T-helper 1 cell treated with Interleukin-12 subunit alpha and Interleukin-12 subunit beta and Interleukin-4 antibody, amounts not matched to agents 30 μg/mL and 1 μg/mL, for 36 hours (primary cell): ENCODE results near the gene CXCR4.

Experiments used
- H3K27ac Mint-ChIP-seq: one replicate; pipeline ENCODE4 v1.8.0; 2021; ENCODE audit warnings: mild to moderate bottlenecking, mixed read lengths
- H3K27me3 Mint-ChIP-seq: one replicate; pipeline ENCODE4 v1.8.0; 2021; ENCODE audit warnings: low read depth, mixed read lengths
- H3K36me3 Mint-ChIP-seq: one replicate; pipeline ENCODE4 v1.8.0; 2021; ENCODE audit warnings: low read depth, mixed read lengths
- H3K4me1 Mint-ChIP-seq: one replicate; pipeline ENCODE4 v1.8.0; 2021; ENCODE audit warnings: low read depth, mixed read lengths
- H3K4me3 Mint-ChIP-seq: one replicate; pipeline ENCODE4 v1.8.0; 2021; ENCODE audit warnings: mild to moderate bottlenecking, moderate library complexity, mixed read lengths
- H3K9me3 Mint-ChIP-seq: one replicate; pipeline ENCODE4 v1.8.0; 2021; ENCODE audit warnings: mixed read lengths

CXCR4 gene

DNA sequence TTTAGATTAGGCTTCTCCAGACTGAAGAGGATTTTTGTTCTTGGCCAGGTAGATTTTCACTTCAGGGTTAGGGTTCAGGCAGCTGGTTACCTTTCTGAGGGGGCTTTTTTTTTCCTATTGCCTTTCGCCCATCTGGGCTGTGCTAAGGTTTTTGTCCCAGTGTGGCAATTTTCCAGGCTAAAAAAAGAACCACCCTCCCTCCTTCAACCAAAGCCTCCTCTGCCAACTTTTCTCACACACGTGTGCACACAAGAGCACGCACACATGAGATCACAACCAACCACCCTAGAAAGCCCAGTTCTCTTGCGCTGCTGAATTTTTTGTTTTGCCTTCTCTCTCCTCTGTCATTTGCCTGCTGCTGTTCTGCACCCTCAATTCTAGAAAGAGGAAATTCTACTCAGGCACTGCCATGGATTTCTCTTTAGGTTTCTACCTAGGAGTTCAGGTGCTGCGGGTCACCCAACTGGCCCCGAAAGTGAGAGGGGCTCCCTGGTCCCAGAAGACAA lies 8.5 kb upstream of the CXCR4 start:
- peaks cover 57% of the 10 kb centered on the region for H3K4me1 Mint-ChIP-seq
- peaks cover 75% of the 10 kb centered on the region for H3K27me3 Mint-ChIP-seq
- peaks cover 12% of the 10 kb centered on the region for H3K36me3 Mint-ChIP-seq
- no peak overlapping the region for H3K27ac Mint-ChIP-seq
- H3K4me3 Mint-ChIP-seq, result no peak overlapping the region
- no peaks in the 10 kb centered on the region for H3K9me3 Mint-ChIP-seq

DNA sequence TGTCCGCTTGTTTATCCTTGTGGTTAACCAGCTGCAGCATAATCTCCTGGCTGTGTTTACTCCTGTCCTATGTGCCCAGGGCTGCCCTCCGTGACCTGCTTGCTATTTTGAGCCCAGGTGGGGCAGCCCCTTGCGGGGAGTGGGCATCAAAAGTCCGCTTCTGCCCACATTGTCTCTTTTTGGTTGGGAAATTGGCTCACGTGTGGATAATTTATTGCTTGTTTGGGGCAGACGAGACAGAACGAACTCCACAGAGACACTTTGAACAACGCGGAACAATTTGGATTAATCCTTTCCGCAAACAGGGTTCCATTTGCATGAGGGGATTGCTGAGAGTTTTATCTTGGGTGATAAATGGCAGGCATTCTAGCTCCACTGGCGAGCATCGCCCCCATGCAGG lies 8.1 kb upstream of the CXCR4 start:
- peaks cover 79% of the 10 kb centered on the region for H3K27me3 Mint-ChIP-seq
- H3K9me3 Mint-ChIP-seq, result no peaks in the 10 kb centered on the region
- peaks cover 56% of the 10 kb centered on the region for H3K4me1 Mint-ChIP-seq
- peaks cover 12% of the 10 kb centered on the region for H3K36me3 Mint-ChIP-seq
- H3K4me3 Mint-ChIP-seq, result no peak overlapping the region
- H3K27ac Mint-ChIP-seq, result no peak overlapping the region

DNA sequence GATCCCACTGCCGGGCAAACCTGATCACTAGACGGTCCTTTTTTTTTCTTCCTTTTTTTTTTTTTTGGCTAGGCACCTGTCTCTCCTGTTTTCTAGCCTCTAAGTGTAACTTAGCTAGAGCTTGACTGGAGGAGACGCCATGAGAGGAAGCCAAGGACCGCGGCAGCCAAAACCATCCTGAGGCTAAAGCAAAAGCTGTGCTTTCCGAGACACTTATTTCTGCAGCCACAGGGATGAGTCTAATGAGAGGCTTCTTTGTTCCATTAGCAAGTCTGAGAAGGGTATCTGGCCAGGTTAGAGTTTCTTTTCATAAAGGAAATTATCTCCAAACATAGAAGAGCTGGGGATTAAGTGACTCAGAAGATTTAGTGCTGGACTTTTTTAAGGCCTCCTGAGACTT lies 7.3 kb upstream of the CXCR4 start:
- Mint-ChIP-seq H3K36me3 (peaks cover 8% of the 10 kb centered on the region), H3K27me3 (peaks cover 80% of the 10 kb centered on the region), H3K4me3 (no peak overlapping the region), H3K4me1 (peaks cover 52% of the 10 kb centered on the region), H3K27ac (no peak overlapping the region), H3K9me3 (no peaks in the 10 kb centered on the region)

DNA sequence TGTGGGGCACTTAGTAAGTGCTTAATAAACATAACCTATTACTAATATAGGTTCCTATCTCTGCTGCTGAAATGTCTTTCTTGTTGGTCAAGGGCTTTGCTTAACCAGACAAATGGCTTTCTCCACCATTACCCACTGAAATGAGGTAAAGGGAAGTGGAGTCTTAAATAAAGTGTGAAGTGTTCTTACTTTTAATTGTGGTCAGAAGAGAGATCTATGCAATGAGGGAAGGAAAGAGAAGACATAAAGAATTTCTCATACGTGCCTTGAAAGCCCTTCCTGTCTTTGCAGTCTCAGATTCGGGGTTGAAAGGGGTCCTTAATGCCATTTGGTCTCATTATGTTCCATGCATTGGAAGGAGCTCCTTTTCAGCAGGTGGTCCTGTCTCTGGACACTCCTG lies 6.9 kb upstream of the CXCR4 start:
- Mint-ChIP-seq H3K36me3 (peaks cover 8% of the 10 kb centered on the region), H3K9me3 (no peaks in the 10 kb centered on the region), H3K4me3 (no peak overlapping the region), H3K27me3 (peaks cover 84% of the 10 kb centered on the region), H3K4me1 (peaks cover 53% of the 10 kb centered on the region), H3K27ac (no peak overlapping the region)

DNA sequence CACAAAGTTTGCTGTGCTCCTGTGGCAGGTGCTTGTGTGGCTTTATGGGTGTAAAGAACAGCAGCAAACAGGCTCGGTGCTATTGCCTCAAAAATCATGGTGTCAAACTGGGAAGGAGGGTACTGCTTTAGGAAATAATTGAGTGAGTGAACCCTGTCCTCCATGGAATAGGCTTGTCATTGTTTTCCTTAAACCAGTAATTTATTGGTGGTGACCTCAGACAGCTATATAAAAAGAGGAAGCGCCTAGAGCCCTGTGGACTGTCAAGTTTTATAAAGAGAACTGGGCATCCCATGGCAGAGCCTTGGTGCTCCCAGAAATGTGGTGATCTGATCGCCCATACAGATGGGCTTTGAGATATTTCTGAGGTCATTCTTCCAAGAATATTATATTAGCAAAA lies 4.7 kb upstream of the CXCR4 start:
- H3K4me3 Mint-ChIP-seq, result no peak overlapping the region
- no peaks in the 10 kb centered on the region for H3K9me3 Mint-ChIP-seq
- no peak overlapping the region for H3K27ac Mint-ChIP-seq
- peaks cover 78% of the 10 kb centered on the region for H3K27me3 Mint-ChIP-seq
- H3K36me3 Mint-ChIP-seq, result peaks cover 5% of the 10 kb centered on the region
- peaks cover 40% of the 10 kb centered on the region for H3K4me1 Mint-ChIP-seq

DNA sequence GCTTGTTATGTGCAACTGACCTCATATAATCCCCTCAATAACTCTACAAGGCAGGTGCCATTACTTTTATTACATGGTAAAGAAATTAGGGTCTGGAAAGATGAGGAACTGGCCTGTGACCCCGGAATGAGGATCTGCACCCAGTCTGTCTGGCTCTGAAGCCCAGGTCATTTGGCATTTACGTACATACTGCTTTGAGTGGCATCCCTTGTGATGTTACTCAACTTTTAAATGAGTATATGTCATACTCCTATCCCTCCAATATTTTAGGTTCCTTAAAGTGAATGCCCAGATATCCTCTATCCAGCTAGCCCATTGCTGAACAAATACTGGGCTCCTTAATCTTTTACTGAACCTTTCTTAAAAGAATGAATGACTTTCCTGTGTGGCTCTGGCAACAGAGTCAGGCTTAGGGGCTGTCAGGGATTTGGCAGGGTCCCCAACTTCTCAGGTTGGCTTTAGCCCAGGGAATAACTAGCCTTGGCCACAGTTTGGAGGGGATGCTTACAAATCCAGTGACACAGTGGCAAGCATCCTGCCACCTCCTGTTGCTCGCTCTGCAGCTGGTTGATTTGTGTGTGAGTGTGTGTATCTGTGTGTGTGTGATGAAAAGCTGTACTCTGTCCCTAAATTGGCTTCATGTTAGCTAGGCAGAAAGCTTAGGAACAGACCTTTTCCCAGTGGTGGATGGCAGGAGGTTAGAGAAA lies 3.4 kb upstream of the CXCR4 start:
- no peaks in the 10 kb centered on the region for H3K9me3 Mint-ChIP-seq
- peaks cover 68% of the 10 kb centered on the region for H3K27me3 Mint-ChIP-seq
- H3K4me1 Mint-ChIP-seq, result peaks cover 35% of the 10 kb centered on the region
- no peak overlapping the region for H3K4me3 Mint-ChIP-seq
- H3K36me3 Mint-ChIP-seq, result peaks cover 5% of the 10 kb centered on the region
- H3K27ac Mint-ChIP-seq, result no peak overlapping the region

DNA sequence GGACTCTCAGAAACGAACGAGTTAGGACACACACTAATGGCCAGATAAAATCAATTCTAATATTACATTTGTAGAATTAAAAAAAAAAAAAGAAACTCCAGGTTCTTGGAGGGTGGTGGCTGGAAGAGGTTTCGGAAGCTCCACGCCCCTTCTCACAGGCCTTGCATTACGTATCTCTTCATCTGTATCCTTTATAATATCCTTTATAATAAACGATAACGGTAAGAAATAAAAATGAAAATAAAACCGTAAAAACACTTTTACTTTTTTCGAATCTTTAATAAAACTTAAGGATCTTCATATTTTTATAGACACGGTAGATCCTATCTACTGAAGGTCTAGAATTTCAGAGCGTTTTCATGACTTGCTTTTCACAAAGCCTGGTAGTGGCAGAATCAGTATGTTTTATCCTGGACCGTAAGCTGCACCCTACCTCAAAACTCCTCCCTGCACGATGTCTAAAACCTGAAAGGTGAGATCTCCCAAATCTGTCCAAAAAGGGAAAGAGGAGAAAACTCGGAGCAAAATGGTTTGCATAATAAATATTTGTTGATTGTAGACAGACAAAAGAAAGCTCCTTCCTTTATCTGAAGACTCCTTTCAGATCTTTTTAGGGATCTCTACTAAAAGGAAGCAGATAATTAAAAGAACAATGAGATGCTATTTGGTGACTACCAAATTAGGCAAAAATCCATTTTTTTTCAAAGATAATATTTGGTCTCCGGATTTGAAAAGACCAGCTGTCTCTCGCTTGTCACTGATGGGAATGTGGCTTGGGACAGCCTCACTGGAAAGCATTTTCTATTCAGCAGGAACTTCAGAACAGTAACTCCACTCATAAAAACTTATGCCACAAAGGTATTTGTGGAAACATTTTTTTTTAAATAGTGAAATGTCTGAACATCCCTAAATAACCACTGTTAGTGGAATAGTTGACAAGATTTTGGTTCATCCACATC lies 2.0 kb upstream of the CXCR4 start:
- H3K27ac Mint-ChIP-seq, result peak overlapping the region; percentile 13
- H3K36me3 Mint-ChIP-seq, result peaks cover 16% of the 10 kb centered on the region
- no peaks in the 10 kb centered on the region for H3K9me3 Mint-ChIP-seq
- H3K27me3 Mint-ChIP-seq, result peaks cover 58% of the 10 kb centered on the region
- peak overlapping the region; percentile 93 for H3K4me3 Mint-ChIP-seq
- H3K4me1 Mint-ChIP-seq, result peaks cover 39% of the 10 kb centered on the region

DNA sequence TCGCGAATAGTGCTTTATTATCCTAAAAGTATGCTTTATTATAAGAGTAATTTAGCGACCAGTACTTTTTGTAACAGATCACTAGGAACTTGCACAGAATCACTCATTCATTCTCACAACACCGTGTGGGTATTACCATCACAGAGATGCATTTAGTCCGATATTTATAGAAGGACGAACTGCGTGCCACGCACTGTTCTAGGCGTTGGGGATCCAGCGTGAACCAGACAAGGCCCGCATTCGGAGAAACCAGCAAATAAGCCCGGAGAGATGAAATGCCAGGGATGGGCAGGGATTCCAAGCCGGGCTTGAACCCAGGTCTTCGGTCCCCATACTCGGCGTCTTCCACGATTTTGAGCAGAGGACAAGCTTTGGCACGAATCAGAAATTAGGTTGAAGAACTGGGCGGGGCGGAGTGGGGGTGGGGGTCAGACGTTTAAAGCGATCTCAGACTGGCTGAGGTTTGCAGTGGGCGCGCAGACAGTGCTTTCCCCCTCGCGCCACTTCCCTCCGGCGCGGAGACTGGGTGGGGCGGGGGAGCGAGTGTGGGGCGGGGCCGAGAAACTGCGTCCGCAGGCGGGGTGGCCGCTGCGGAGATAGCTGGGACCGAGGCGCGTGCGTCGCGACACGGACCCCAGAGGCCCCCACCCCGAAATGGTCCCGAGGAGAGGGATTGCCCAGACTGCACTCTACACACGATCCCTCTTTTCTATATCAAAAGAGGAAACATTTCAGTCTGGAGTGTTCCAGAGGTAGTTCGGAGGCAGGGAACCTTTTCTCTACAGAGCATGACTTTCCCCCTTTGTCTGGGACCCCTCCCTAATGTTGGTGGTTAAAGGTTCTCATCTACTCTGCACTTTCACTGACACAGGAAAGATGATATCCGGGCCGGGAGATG lies 1.1 kb upstream of the CXCR4 start:
- peaks cover 41% of the 10 kb centered on the region for H3K4me1 Mint-ChIP-seq
- peak overlapping the region; percentile 93 for H3K4me3 Mint-ChIP-seq
- peaks cover 24% of the 10 kb centered on the region for H3K36me3 Mint-ChIP-seq
- H3K27ac Mint-ChIP-seq, result peak overlapping the region; percentile 94
- H3K27me3 Mint-ChIP-seq, result peaks cover 48% of the 10 kb centered on the region
- H3K9me3 Mint-ChIP-seq, result no peaks in the 10 kb centered on the region

DNA sequence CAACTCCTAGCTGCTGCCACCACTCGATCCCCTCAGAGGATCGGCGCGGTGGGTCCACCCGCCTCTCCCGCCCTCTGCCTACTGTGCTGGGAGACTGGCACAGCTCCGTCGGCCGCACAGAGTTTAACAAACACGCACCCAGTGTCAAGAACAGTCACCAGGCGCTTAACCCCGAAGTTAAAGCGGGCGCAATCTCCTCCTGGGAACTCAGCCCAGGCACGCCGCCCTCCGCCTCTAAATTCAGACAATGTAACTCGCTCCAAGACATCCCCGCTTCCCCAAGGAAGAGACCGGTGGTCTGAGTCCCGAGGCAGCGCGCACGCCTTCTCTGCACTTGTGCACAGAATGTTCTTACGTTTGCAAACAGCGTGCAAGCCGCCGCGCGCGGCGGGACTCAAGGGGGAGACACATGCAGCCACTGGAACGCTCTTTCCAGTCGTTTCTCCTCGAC lies 533 bp downstream of the CXCR4 start:
- Mint-ChIP-seq H3K9me3 (no peaks in the 10 kb centered on the region), H3K27me3 (peaks cover 34% of the 10 kb centered on the region), H3K27ac (peak overlapping the region; percentile 94), H3K4me3 (peak overlapping the region; percentile 93), H3K4me1 (peaks cover 48% of the 10 kb centered on the region), H3K36me3 (peaks cover 39% of the 10 kb centered on the region)

DNA sequence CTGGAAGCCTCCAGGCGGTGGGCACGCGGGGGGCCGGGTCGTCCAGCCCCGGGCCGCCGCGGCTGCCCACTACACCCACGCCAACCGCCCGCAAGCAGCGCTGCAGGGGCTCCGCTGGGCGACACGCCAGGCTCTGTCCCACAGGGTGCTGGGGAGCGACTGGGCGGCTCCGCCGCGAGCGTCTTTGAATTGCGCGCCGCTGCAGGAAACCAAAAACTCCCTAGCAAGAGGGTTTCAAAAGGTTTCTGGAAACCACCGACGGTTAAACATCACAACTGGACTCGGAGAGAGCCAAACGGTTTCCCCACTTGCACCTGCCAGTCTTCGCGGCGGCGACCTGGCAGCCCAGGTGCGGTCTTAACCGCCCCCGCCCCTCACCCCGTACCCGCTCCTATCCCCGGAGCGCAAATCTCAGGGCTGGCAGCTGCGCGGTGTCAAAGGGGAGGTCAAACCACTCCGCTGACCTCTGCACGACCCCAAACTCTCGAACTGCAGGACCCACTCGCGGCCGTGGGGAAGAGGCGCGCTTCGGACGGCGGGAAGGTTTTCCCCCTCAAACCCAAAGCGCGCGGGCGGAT lies 1.0 kb downstream of the CXCR4 start:
- peak overlapping the region; percentile 93 for H3K4me3 Mint-ChIP-seq
- H3K9me3 Mint-ChIP-seq, result no peaks in the 10 kb centered on the region
- H3K27ac Mint-ChIP-seq, result peak overlapping the region; percentile 94
- peaks cover 48% of the 10 kb centered on the region for H3K4me1 Mint-ChIP-seq
- H3K36me3 Mint-ChIP-seq, result peaks cover 42% of the 10 kb centered on the region
- H3K27me3 Mint-ChIP-seq, result peaks cover 30% of the 10 kb centered on the region

DNA sequence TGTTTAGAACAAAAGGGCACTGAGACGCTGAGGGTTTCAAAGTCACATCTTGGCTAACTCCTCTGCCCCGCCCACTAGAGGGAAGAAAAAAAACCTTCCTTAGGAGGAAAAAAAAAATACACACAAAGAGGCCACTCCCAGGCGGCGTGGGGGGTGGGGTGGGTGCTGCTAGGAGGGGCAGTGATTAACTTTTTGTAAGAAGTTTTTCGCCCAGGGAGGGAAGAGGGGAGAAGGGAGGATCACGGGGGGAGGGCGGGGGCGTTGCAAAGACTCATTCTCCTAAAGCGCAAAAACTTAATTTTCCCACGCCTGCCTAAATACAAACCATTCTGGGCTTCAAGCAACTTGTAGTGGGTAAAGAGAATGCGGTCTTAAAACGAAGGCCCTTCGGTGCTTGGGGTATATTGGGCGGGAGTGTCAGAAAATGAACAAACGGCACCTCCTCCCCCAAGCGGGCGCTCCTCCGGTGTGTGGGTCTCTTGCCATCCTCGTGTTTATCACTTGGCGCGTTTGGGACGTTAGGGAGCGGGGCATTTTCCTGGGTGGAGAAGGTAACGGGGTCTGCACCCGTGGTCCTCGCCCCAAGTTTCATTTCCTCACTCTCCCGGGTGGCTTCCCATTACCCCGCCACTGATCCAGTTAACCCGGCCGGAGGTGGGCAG lies 1.7 kb downstream of the CXCR4 start:
- H3K4me3 Mint-ChIP-seq, result peak overlapping the region; percentile 93
- H3K9me3 Mint-ChIP-seq, result no peaks in the 10 kb centered on the region
- H3K27me3 Mint-ChIP-seq, result peaks cover 24% of the 10 kb centered on the region
- H3K36me3 Mint-ChIP-seq, result peaks cover 42% of the 10 kb centered on the region
- H3K27ac Mint-ChIP-seq, result peak overlapping the region; percentile 69
- peaks cover 52% of the 10 kb centered on the region for H3K4me1 Mint-ChIP-seq

DNA sequence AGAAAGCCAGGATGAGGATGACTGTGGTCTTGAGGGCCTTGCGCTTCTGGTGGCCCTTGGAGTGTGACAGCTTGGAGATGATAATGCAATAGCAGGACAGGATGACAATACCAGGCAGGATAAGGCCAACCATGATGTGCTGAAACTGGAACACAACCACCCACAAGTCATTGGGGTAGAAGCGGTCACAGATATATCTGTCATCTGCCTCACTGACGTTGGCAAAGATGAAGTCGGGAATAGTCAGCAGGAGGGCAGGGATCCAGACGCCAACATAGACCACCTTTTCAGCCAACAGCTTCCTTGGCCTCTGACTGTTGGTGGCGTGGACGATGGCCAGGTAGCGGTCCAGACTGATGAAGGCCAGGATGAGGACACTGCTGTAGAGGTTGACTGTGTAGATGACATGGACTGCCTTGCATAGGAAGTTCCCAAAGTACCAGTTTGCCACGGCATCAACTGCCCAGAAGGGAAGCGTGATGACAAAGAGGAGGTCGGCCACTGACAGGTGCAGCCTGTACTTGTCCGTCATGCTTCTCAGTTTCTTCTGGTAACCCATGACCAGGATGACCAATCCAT lies 2.7 kb downstream of the CXCR4 start:
- H3K4me1 Mint-ChIP-seq, result peaks cover 46% of the 10 kb centered on the region
- H3K36me3 Mint-ChIP-seq, result peaks cover 42% of the 10 kb centered on the region
- H3K4me3 Mint-ChIP-seq, result peak overlapping the region; percentile 93
- H3K27me3 Mint-ChIP-seq, result peaks cover 14% of the 10 kb centered on the region
- no peaks in the 10 kb centered on the region for H3K9me3 Mint-ChIP-seq
- peak overlapping the region; percentile 47 for H3K27ac Mint-ChIP-seq

DNA sequence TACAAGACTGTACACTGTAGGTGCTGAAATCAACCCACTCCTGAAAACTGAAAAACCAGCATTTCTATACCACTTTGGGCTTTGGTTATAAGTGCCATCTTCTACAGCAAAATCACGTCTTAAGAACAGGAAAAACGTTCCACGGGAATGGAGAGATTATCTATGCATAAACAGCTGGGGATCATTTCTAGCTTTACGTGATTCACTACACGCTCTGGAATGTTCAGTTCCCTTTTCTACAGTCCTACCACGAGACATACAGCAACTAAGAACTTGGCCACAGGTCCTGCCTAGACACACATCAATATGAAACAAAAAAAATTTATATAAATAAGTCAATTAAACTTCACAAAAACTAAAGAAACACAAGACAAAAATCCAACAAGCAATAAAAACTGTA lies 3.6 kb downstream of the CXCR4 start:
- peak overlapping the region; percentile 73 for H3K4me3 Mint-ChIP-seq
- peaks cover 42% of the 10 kb centered on the region for H3K36me3 Mint-ChIP-seq
- no peaks in the 10 kb centered on the region for H3K9me3 Mint-ChIP-seq
- H3K27ac Mint-ChIP-seq, result peak overlapping the region; percentile 44
- H3K27me3 Mint-ChIP-seq, result peaks cover 5% of the 10 kb centered on the region
- peaks cover 41% of the 10 kb centered on the region for H3K4me1 Mint-ChIP-seq
